IPS-11a (cell line): ENCODE results near the gene PIAS4.

Experiments
- H3K4me3 ChIP-seq: one replicate; pipeline ENCODE4 v1.5.1; 2013; ENCODE audit warnings: low read depth, low read length, control low read depth

Gene PIAS4

DNA sequence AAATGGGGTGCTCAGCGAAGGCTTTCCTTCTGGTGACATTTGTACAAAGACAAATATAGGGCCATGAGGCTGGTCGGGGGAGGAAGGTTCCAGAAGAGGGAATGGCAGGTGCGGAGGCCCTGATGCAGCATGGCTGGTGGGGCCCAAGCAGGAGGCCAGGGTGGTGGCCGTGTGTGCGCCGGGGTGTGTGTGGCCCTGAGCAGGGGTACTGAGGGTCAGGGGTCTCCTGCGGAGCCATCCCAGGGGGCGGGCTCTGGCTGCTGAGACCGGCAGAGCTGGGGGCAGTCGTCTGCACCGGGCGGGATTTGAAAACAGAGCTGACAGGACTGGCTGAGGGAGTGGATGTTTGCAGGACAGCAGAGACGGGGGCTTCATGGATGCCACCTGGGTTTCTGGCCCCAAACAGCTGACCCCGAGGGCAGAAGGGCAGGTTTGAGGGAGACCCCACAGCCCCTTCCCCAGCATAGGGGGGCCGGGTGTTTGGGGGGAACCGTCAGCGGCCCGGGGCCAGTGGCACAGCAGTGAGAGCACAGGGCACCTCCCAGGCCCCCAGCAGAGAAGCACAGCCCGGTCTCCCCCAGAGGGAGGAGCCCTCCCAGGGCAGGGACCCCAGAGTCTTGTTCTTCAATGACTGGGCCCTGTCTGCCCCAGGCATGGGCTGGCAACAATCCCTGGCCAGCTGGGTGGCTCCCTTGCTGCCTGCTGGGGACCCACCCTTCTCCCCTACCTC lies 11.4 kb downstream of the PIAS4 start:
- no peak overlapping the region for H3K4me3 ChIP-seq

- H3K4me3 ChIP-seq = no peak overlapping the region
Measured at GRCh38 chr19:4019578-4019977, 12.0 kb downstream of the PIAS4 start.

GRCh38 chr19:4023600-4024398 lies 16.3 kb downstream of the PIAS4 start:
- H3K4me3 ChIP-seq = no peak overlapping the region

- H3K4me3 ChIP-seq = no peak overlapping the region
Measured at GRCh38 chr19:4025317-4025716, 17.8 kb downstream of the PIAS4 start.

DNA sequence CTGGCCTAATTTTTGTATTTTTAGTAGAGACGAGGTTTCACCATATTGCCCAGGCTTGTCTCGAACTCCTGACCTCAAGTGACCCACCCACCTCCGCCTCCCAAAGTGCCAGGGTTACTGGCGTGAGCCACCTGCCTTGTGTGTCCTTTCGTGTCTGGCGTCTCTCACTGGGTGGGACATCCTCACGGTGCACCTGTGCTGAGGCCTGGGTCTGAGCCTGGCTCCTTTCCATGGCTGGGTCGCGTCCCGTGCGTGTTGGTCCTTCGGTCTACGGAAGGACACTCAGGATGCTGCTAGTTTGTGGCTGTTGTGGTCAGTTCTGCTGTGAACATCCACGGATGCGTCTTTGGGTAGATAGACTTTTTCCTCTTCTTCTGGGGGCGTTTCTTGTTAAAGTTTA lies 19.6 kb downstream of the PIAS4 start:
- no peak overlapping the region for H3K4me3 ChIP-seq

- no peak overlapping the region for H3K4me3 ChIP-seq
Measured at GRCh38 chr19:4028334-4029246, 21.1 kb downstream of the PIAS4 start.

GRCh38 chr19:4029247-4029614 lies 21.7 kb downstream of the PIAS4 start:
- no peak overlapping the region for H3K4me3 ChIP-seq

- H3K4me3 ChIP-seq = no peak overlapping the region
Measured at GRCh38 chr19:4030552-4030951, 23.0 kb downstream of the PIAS4 start.

DNA sequence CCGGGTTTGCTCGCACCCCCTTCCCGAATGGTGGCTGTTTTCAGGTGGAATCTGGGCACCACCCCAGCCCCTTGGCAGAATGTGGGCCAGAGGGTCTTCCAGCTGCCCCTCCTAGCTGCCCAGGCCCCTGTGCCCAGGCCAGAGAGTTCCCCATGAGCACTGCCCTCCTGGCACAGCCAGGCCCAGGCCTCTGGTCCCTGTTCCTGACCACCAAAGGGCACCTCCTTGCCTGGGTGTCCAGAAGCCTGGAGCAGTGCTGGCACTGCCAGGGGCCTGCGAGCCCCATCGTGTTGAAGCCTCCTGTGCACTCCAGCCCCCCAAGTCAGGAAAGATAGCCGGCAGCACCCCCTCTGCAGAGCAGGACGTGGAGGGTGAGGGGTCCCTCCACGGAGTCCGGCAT lies 23.4 kb downstream of the PIAS4 start:
- H3K4me3 ChIP-seq = no peak overlapping the region

- no peak overlapping the region for H3K4me3 ChIP-seq
Measured at GRCh38 chr19:4031420-4031819, 23.9 kb downstream of the PIAS4 start.

GRCh38 chr19:4032436-4032835 lies 24.9 kb downstream of the PIAS4 start:
- H3K4me3 ChIP-seq = no peak overlapping the region

GRCh38 chr19:4033028-4033956 lies 25.8 kb downstream of the PIAS4 start:
- H3K4me3 ChIP-seq = no peak overlapping the region

DNA sequence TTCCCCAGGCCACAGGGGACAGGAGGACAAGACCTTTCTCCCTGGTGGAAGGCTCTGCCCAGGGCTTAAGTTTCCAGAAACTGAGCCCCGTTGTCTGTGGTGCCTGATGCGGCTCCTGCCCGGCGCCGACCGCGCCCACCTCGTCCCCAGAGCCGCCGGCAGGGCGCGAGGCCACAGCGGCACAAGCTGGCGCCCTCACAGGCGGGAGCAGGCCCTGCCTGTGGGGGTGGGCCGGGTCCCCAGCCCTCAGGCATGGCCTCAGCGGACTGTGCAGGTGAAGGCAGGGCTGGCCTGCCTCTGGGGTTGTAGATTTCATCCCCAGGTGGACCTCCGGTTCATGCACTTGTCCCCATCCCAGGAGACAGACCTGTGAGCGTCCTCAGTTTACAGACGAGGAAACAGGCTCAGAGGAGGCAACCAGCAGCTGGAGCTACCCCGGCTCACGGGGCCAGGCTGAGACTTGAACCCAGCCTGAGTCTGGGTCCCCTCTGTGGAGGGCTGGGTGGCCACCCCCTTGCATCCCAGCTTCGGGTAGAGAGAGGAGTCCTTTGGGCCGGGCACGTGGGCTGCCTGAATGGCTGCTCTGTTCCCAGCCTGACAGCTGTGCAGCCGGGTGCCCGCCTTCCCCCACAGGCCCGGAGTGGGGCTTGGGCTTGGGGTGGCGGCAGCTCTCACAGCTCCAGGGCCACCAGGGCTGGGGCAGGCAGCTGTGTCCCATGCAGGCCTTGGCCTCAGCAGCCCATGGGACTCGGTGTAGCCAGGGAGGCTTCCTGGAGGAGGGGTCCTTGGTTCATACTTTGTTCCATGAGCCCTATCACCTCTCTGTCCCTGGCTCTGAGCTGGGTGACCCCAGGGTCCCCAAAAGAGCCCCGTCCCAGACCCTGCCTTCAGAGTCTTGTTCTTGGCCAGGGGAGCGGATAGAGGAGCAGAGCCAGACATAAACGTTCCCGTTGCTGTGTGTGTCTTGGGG lies 26.8 kb downstream of the PIAS4 start:
- H3K4me3 ChIP-seq = no peak overlapping the region

GRCh38 chr19:4035018-4035566 lies 27.6 kb downstream of the PIAS4 start:
- H3K4me3 ChIP-seq = no peak overlapping the region

GRCh38 chr19:4035582-4035981 lies 28.0 kb downstream of the PIAS4 start:
- H3K4me3 ChIP-seq = no peak overlapping the region

DNA sequence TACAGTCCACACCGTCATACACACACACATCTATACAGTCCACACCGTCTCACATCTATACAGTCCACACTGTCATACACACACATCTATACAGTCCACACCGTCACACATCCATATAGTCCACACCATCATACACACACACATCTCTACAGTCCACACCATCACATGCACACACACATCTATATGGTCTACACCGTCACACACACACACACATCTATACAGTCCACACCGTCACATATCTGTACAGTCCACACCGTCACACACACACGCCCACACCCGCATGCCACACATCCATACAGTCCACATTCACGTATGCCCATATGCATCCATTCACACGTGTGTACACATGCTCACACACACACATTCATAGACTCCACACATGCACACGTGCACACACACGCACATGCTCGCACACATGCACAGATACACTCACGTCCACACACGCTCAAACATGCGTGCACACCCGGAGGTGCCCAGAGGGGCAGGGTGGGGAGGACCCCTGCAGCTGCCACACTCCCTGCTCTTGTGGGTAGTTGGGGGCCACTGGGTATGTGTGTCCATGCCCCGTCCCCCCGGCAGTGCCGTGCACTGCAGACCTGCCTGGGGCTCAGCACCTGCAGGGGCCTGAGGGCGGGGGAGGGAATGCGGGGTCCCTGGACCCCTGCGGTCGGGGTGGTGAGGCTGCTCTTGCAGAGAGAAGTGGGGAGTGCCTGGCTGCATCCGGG lies 29.2 kb downstream of the PIAS4 start:
- H3K4me3 ChIP-seq = no peak overlapping the region

- no peak overlapping the region for H3K4me3 ChIP-seq
Measured at GRCh38 chr19:4037301-4037949, 29.9 kb downstream of the PIAS4 start.

GRCh38 chr19:4038057-4038456 lies 30.5 kb downstream of the PIAS4 start:
- H3K4me3 ChIP-seq = no peak overlapping the region
